ENCODE measurements around the gene BIRC3. TPM values are rescaled to one million over a fixed set of nuclear protein-coding genes. Genes with fewer than 3 reads are reported as not detected.
A peak's percentile ranks its signal among the peaks of the same experiment; 100 is the strongest.
"Not testable (repeated sequence)": the region's sequence is repeated elsewhere in the genome, so short reads cannot be mapped to it uniquely, and the experiment has no call there.

The BIRC3 gene
- polyA plus RNA-seq, 10 donors = 0.64 to 6.2 (median 0.98) TPM

- peak in 1 of 3 donors; percentile 58 for DNase-seq
Observed at GRCh38 chr11:102323542-102324251, 6.4 kb downstream of the BIRC3 start.

DNA sequence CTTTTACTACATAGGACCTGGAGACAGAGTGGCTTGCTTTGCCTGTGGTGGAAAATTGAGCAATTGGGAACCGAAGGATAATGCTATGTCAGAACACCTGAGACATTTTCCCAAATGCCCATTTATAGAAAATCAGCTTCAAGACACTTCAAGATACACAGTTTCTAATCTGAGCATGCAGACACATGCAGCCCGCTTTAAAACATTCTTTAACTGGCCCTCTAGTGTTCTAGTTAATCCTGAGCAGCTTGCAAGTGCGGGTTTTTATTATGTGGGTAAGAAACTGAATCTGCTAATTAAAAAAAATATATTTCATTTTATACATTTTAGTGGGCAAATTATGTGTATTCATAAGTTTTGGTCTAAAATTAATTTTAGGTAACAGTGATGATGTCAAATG is 7.8 kb downstream of the BIRC3 start:
- DNase-seq = no peak

DNA sequence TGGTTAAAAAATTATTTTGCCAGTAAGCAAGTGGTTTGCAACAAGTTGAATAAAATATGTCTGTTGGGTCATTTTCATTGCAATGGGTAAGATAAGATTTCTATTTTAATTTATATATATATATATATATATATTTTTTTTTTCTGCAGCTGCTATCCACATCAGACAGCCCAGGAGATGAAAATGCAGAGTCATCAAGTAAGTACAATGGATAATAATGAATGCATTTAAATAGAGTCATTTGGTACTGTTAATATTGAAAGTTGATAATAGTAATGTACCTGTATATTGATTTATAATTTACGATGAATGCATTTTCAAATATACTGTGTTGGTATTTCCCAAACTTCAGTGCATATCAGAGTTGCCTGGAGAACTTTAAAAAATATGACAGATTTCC is 11.5 kb downstream of the BIRC3 start:
- DNase-seq = no peak

DNA sequence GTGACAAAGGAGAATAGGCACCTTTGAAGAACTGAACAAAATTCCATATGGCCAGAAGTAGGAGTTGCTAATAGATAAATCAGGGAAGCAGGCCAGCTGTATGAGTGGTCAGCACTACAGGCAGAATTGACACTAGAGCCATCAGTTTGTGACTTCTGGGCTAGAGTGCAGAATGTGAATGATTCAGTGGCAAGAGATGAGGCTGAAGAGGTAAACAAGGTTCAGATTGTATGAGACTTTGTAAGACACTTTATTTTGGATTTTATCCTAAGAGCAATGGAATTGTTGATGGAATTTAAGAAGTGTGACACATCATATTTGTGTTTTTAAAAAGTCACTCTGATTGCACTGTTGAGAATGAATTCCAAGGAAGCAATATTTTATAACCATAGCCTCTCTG is 12.9 kb downstream of the BIRC3 start:
- no peak for DNase-seq

DNA sequence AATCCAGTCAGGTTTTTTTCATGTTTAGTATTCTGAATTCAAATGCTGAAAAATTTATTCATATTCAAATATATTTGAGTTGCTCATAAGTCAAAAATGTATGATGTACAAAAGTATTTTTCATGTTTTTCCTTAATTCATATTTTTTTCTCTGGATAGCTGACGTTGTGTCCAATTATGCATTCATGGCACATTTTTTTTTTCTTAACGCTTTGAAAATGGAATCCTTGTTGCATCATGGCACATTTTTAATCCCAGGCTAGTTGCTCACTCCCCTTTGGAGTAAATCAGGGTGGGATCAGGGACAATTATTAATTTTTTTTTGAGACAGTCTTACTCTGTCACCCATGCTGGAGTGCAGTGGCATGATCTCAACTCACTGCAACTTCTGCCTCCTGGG is 14.1 kb downstream of the BIRC3 start:
- no peak for DNase-seq

DNA sequence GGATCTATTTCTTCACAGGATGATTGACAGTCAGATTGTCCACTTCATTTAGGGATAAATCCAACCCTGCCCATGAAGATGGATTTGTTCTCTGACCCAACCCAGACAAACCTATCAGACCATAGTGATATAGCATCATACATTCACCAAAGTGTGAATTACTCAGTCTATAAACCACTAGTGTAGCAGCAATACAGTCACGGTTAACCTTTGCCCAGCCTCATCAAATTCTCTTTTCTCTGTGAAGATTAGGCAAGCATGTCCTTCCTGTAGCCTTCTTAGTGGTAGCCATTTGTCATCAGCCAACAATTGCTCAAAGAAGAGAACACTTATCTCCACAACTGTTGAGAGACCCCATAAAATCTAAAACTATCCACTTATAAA is 15.3 kb downstream of the BIRC3 start:
- no peak for DNase-seq

GRCh38 chr11:102338479-102339010 is 21.3 kb downstream of the BIRC3 start:
- no peak for DNase-seq

DNA sequence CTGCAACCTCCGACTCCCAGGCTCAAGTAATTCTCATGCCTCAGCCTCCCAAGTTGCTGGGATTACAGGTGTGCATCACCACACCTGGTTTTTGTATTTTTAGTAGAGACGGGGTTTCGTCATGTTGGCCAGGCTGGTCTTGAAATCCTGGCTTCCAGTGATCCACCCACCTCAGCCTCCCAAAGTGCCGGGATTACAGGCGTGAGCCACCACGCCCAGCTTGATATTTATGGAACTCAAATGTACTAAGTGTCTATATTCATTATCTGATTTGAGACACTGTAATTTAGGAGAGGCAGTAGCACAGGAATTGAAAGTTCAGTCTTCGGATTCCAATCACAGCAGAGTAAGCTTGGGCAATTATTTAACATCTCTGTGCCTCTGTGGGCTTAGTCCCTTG is 24.0 kb downstream of the BIRC3 start:
- DNase-seq = not testable (repeated sequence)

DNA sequence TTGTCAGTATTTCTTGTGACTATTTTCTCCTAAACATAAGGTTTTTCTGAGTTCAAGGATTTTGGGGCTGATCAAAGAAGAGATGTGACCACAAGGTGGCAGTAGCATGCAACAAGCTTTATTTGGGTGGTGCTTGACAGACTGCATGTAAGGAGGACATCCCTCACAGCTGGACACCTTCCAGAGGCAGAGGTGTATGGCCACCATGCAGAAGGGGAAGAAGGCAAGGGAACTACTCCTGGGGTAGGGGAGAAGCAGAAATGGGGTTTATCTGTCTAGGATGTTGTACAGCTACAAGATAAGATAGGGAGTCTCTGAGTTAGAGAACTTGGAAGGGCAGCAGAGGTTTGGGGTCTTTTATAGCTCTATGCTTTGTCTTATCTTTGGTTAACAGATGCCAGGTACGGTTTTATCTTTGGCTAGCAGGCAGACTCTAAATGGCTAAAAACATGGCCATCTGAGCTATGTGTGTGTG is 24.6 kb downstream of the BIRC3 start:
- peak; percentile 79 to 91 (median 84) for DNase-seq

DNA sequence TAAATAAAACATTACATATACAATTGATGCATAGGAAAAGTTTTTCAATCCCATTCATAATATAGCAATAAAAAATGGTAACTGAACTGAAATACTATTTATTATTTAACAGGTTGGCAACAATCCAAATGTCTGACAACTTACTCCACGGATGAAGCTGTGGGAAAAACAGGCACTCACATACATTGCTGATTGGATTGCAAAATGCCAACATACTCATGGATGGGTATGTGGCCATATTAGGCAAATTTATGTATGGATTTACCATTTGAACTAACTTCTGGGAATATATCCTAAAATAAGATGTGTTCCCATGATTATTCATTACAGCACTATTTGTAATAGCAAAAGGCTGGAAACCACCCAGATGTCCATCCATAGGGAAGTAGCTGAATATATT is 26.5 kb downstream of the BIRC3 start:
- DNase-seq = peak in 1 of 3 donors; percentile 62

- DNase-seq = peak in 2 of 3 donors; percentile 42 to 74
Observed at GRCh38 chr11:102345904-102346303, 28.6 kb downstream of the BIRC3 start.

GRCh38 chr11:102346456-102346747 is 29.1 kb downstream of the BIRC3 start:
- DNase-seq = no peak

GRCh38 chr11:102346748-102347461 is 29.6 kb downstream of the BIRC3 start, which contains the start of gene BIRC2:
Gene BIRC2, plus strand, starts transcription at chr11:102347214. Its CDS starts 2,641 bp downstream, at chr11:102349855.
- DNase-seq = peak; percentile 95 to 98 (median 97)

DNA sequence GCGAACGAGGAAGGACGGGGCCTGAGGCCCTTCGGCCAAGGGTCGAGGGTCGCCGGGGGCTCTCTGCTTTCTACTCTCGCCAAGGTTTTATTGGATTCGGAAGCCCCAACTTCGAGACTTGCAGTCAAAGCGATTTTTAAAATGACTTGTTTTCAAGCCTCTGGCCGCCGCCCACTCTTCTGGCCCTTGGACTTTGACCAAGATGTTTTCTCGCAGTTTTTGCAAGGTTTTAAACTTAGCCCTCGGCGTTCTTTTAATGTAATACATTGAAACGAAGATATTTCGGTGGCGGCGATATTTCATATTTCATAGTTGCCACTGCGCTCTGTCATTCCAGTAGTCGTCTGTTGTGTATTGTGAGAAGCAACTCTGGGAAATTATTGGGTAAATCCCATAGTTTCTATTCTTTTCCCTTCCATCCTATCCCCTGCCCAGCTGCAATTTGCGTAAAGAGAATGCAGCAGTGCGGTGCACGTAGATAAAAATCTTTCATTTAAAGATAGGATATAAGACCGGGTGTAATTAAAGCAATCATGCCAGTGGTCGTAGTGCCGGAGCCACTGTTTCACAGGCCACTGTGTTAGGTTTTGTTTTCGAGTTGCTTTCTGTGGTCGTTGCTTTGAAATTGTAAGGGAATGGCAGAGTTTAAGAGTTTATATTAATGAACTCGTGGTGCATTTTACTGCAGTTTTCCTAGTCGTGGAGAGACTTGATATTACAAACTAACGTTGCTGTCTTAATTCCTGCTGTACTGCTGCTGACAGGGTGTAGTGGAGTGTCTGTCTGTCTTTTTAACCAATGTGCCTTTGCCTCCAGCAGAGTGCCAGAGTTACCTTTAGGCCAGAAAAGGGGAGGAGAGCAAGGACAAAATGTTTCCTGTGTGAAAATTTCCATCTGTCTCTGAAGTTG is 30.4 kb downstream of the BIRC3 start:
- DNase-seq = peak in 2 of 3 donors; percentile 23 to 70

GRCh38 chr11:102357116-102357515 is 39.8 kb downstream of the BIRC3 start:
- DNase-seq = no peak

DNA sequence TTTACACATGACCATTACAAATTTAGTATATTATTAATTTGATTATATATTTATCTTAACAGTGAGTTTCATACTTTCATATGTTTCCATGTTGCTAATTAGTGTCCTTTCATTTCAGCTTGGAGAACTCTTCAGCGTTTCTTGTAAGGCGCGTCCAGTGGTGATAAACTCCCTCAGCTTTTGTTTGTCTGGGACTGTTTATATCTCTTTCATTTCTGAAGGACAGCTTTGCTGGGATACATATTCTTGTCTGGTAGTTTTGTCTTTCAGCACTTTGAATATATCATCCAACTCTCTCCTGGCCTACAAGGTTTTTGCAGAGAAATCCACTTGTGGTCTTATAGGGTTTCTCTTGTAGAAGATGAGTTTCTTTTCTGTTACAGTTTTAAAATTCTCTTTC is 42.1 kb downstream of the BIRC3 start:
- no peak for DNase-seq

DNA sequence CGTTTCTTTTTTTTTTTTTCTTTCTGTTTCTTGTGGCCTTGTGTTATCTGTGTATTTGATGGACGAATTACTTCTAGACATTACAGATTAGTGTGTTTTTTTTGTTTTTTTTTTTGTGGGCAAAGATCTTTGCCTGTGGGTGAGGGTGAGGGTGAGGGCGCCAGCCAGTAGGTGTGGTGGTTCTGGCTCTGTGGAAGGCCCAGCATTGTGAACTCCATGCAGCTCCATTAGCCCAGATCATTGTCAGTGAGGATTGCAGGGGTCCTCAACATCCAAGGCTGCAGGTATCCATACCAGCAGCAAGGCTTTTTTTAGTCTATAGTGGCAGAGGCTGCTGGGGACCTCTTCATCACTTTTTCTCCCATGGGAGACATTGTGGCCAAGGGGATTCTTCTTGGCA is 43.4 kb downstream of the BIRC3 start:
- DNase-seq = no peak

GRCh38 chr11:102361086-102362031 is 44.1 kb downstream of the BIRC3 start:
- peak in 1 of 3 donors; percentile 9 for DNase-seq

DNA sequence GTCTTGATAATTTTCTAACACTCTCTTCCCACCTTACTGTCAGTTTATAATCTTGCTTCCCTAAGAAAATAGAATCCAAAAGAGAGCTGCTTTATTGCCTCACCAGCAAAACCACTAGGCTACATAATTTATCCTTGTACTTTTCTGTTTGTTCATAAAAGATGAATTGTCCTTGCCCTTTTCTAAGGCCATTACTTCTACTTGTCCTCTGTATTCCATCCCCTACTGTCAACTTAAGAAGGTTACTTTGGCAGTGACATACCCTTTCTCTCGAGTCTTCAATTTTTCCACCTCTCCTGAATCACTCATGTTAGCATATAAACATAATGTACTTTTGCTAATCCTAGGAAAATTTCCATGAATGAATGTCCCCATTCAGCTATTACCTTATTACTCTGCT is 47.7 kb downstream of the BIRC3 start:
- DNase-seq = no peak

DNA sequence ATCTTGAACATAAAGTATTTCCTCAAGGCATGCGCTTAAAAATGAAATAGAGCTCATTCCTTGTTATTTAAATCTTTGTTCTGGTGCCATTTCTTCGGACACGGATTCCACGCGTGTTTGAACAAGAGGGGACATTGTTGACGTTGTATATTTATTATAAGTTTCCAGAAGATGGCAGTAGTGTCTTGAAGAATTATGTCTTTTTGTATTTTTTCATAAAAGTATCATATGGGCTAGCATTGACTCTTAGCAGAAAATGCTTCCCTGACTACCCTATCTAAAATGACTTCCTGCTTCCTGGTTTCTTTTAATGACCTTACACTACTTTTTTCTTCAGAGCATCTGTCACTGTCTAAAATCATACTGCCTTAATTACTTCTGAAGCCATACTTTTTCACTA is 50.1 kb downstream of the BIRC3 start:
- DNase-seq = peak in 1 of 3 donors; percentile 17

DNA sequence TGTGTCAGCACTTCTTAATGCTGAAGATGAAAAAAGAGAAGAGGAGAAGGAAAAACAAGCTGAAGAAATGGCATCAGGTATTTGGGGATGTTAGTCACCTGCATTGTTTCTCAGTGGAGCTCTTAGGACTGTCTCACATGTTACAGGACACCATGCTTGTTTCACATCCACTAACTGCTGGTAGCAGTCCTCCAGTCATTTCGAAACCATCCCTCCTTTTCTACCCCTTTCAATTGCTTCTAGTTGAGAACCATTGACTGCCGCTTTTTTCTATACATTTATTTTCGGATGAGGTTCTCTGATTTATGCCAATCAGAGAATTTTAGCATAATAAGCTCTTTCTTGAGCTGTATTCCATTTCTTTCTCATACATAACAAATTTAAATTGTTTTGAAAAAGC is 51.2 kb downstream of the BIRC3 start:
- no peak for DNase-seq

All from muscle of back (tissue), 11 donors.